ENCODE results near the gene FAM120A.

FAM120A gene

GRCh38 chr9:93464395-93464794, 12.9 kb downstream of the FAM120A start:
- no peaks in the 10 kb centered on the region for H3K36me3 ChIP-seq (ENCODE audit: insufficient read depth, low read length)
- no peak overlapping the region for H3K9ac ChIP-seq (ENCODE audit: low read depth, low read length)
- H3K4me1 ChIP-seq (ENCODE audit: control insufficient read depth, insufficient read depth, low read length), result peaks cover 32% of the 10 kb centered on the region
- H3K4me2 ChIP-seq (ENCODE audit: low read length), result no peak overlapping the region
- H3K9me3 ChIP-seq (replicated peaks; ENCODE audit: low read length), result no peaks in the 10 kb centered on the region
- H3K27me3 ChIP-seq (ENCODE audit: control insufficient read depth, insufficient read depth, low read length), result no peaks in the 10 kb centered on the region
- no peak overlapping the region for H3K4me3 ChIP-seq (ENCODE audit: low read length)

DNA sequence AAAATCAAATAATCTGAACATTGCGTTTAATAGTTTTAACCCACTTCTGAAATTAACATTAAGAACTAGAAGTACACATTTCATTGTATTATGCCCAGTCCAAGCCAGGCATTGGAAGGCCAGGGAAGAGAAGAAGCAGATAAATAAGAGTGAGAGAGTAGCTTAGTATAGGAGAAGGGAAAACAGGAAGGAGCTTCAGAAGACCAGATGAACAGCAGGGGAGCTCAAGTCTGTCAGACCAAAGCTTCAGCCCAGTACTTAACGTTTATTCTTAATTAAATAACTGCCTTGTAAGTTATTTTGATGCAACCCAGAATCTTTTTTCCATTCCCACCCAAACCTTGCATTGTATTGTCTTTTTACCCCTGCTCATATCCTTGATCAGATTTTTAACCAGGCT, 13.4 kb downstream of the FAM120A start:
- no peak overlapping the region for H3K4me3 ChIP-seq (ENCODE audit: low read length)
- H3K27me3 ChIP-seq (ENCODE audit: control insufficient read depth, insufficient read depth, low read length), result no peaks in the 10 kb centered on the region
- no peak overlapping the region for H3K9ac ChIP-seq (ENCODE audit: low read depth, low read length)
- H3K4me2 ChIP-seq (ENCODE audit: low read length), result no peak overlapping the region
- H3K9me3 ChIP-seq (replicated peaks; ENCODE audit: low read length), result no peaks in the 10 kb centered on the region
- H3K4me1 ChIP-seq (ENCODE audit: control insufficient read depth, insufficient read depth, low read length), result peaks cover 30% of the 10 kb centered on the region
- H3K36me3 ChIP-seq (ENCODE audit: insufficient read depth, low read length), result no peaks in the 10 kb centered on the region

GRCh38 chr9:93465855-93466254, 14.4 kb downstream of the FAM120A start:
- Histone ChIP-seq H3K4me2 (ENCODE audit: low read length) (no peak overlapping the region), H3K4me1 (ENCODE audit: control insufficient read depth, insufficient read depth, low read length) (peaks cover 29% of the 10 kb centered on the region), H3K27me3 (ENCODE audit: control insufficient read depth, insufficient read depth, low read length) (no peaks in the 10 kb centered on the region), H3K4me3 (ENCODE audit: low read length) (no peak overlapping the region), H3K36me3 (ENCODE audit: insufficient read depth, low read length) (no peaks in the 10 kb centered on the region), H3K9ac (ENCODE audit: low read depth, low read length) (no peak overlapping the region), H3K9me3 (replicated peaks; ENCODE audit: low read length) (no peaks in the 10 kb centered on the region)

- Histone ChIP-seq H3K27me3 (ENCODE audit: control insufficient read depth, insufficient read depth, low read length) (no peaks in the 10 kb centered on the region), H3K9ac (ENCODE audit: low read depth, low read length) (no peak overlapping the region), H3K4me2 (ENCODE audit: low read length) (no peak overlapping the region), H3K4me1 (ENCODE audit: control insufficient read depth, insufficient read depth, low read length) (peaks cover 34% of the 10 kb centered on the region), H3K9me3 (replicated peaks; ENCODE audit: low read length) (no peaks in the 10 kb centered on the region), H3K4me3 (ENCODE audit: low read length) (no peak overlapping the region), H3K36me3 (ENCODE audit: insufficient read depth, low read length) (no peaks in the 10 kb centered on the region)
Observed at GRCh38 chr9:93466416-93467061, 15.1 kb downstream of the FAM120A start.

GRCh38 chr9:93467062-93467416, 15.6 kb downstream of the FAM120A start:
- H3K9me3 ChIP-seq (replicated peaks; ENCODE audit: low read length), result no peaks in the 10 kb centered on the region
- peaks cover 35% of the 10 kb centered on the region for H3K4me1 ChIP-seq (ENCODE audit: control insufficient read depth, insufficient read depth, low read length)

GRCh38 chr9:93467462-93467861, 16.0 kb downstream of the FAM120A start:
- Histone ChIP-seq H3K4me2 (ENCODE audit: low read length) (no peak overlapping the region), H3K9ac (ENCODE audit: low read depth, low read length) (no peak overlapping the region), H3K9me3 (replicated peaks; ENCODE audit: low read length) (no peaks in the 10 kb centered on the region), H3K4me1 (ENCODE audit: control insufficient read depth, insufficient read depth, low read length) (peaks cover 35% of the 10 kb centered on the region), H3K27me3 (ENCODE audit: control insufficient read depth, insufficient read depth, low read length) (no peaks in the 10 kb centered on the region), H3K4me3 (ENCODE audit: low read length) (no peak overlapping the region), H3K36me3 (ENCODE audit: insufficient read depth, low read length) (no peaks in the 10 kb centered on the region)

More at GRCh38 chr9:93467062-93467416, 15.6 kb downstream of the FAM120A start:
- H3K36me3 ChIP-seq (ENCODE audit: insufficient read depth, low read length), result no peaks in the 10 kb centered on the region
- no peak overlapping the region for H3K9ac ChIP-seq (ENCODE audit: low read depth, low read length)
- H3K4me3 ChIP-seq (ENCODE audit: low read length), result no peak overlapping the region
- H3K4me2 ChIP-seq (ENCODE audit: low read length), result no peak overlapping the region
- H3K27me3 ChIP-seq (ENCODE audit: control insufficient read depth, insufficient read depth, low read length), result no peaks in the 10 kb centered on the region

DNA sequence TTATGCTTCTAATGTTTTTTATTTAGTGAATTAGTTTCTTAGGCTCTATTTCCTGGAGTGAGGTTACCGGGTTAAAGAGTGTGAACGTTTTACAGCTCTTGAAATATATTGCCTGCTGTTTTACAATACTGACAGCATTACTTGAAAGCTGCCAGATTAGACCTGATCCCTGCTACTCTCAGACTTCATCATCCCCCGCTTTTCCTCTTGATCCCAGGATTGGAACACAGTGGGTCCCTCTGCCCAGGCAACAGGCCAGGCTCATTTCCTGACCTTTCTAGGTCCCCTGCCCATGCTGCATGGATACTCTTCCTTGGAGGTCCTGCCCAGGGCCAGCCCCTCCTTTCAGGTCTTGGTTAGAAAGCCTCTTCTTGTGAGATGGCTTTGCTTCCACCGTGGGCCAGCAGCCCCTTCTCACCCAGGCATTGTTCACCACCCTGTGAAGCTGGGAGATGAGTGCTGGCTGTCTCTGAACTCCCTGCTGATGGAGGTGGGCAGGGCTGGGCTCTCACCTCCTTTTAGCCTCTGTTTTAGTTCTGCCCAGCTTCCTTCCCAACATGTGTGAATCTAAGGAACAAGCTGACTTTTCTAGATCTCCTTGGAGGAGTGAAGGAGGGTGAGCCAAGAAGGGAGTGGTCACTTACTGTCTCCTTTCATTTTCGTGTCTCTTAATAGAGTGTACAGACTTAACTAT, 17.4 kb downstream of the FAM120A start:
- Histone ChIP-seq H3K9me3 (replicated peaks; ENCODE audit: low read length) (no peaks in the 10 kb centered on the region), H3K9ac (ENCODE audit: low read depth, low read length) (peak overlapping the region; percentile 39), H3K4me1 (ENCODE audit: control insufficient read depth, insufficient read depth, low read length) (peaks cover 38% of the 10 kb centered on the region), H3K27me3 (ENCODE audit: control insufficient read depth, insufficient read depth, low read length) (no peaks in the 10 kb centered on the region), H3K4me2 (ENCODE audit: low read length) (peak overlapping the region; percentile 78), H3K36me3 (ENCODE audit: insufficient read depth, low read length) (no peaks in the 10 kb centered on the region), H3K4me3 (ENCODE audit: low read length) (peak overlapping the region; percentile 48)

GRCh38 chr9:93470391-93470790, 18.9 kb downstream of the FAM120A start:
- Histone ChIP-seq H3K4me3 (ENCODE audit: low read length) (no peak overlapping the region), H3K4me2 (ENCODE audit: low read length) (no peak overlapping the region), H3K27me3 (ENCODE audit: control insufficient read depth, insufficient read depth, low read length) (no peaks in the 10 kb centered on the region), H3K9me3 (replicated peaks; ENCODE audit: low read length) (no peaks in the 10 kb centered on the region), H3K4me1 (ENCODE audit: control insufficient read depth, insufficient read depth, low read length) (peaks cover 39% of the 10 kb centered on the region), H3K36me3 (ENCODE audit: insufficient read depth, low read length) (no peaks in the 10 kb centered on the region), H3K9ac (ENCODE audit: low read depth, low read length) (no peak overlapping the region)

DNA sequence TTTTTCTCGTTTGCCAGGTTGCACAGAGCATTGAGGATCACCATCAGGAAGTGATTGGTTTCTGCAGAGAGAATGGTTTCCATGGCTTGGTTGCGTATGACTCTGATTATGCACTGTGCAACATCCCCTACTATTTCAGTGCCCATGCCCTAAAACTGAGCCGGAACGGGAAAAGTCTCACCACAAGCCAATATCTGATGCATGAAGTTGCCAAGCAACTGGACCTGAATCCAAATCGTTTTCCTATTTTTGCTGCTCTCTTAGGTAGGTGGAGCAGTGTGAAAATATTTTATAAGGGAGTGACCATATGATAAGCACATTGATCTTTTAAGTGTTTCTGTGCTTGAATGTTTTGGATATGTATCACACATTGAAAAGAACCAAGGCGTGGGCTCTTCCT, 19.6 kb downstream of the FAM120A start:
- H3K4me3 ChIP-seq (ENCODE audit: low read length), result no peak overlapping the region
- H3K4me2 ChIP-seq (ENCODE audit: low read length), result no peak overlapping the region
- H3K27me3 ChIP-seq (ENCODE audit: control insufficient read depth, insufficient read depth, low read length), result no peaks in the 10 kb centered on the region
- H3K36me3 ChIP-seq (ENCODE audit: insufficient read depth, low read length), result peaks cover 1% of the 10 kb centered on the region
- H3K9ac ChIP-seq (ENCODE audit: low read depth, low read length), result no peak overlapping the region
- H3K4me1 ChIP-seq (ENCODE audit: control insufficient read depth, insufficient read depth, low read length), result peaks cover 45% of the 10 kb centered on the region
- H3K9me3 ChIP-seq (replicated peaks; ENCODE audit: low read length), result no peaks in the 10 kb centered on the region

DNA sequence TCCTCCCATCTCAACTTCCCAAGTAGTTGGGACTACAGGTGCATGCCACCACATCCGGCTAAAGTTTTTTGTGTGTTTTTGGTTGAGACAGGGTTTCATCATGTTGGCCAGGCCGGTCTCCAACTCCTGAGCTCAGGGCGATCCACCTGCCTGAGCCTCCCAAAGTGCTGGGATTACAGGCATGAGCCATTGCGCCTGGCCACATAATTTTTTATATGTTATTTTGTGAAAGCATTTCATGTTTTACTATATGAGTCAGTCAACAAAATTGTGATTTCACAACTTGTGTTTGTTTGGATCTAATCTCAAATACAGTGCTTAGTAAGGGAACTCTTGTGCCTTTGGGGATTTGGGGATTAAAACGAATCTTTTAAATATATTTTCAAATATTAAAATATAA, 21.9 kb downstream of the FAM120A start:
- no peak overlapping the region for H3K9ac ChIP-seq (ENCODE audit: low read depth, low read length)
- H3K27me3 ChIP-seq (ENCODE audit: control insufficient read depth, insufficient read depth, low read length), result no peaks in the 10 kb centered on the region
- no peak overlapping the region for H3K4me3 ChIP-seq (ENCODE audit: low read length)
- H3K36me3 ChIP-seq (ENCODE audit: insufficient read depth, low read length), result peaks cover 7% of the 10 kb centered on the region
- no peaks in the 10 kb centered on the region for H3K9me3 ChIP-seq (replicated peaks; ENCODE audit: low read length)
- H3K4me2 ChIP-seq (ENCODE audit: low read length), result no peak overlapping the region
- peaks cover 30% of the 10 kb centered on the region for H3K4me1 ChIP-seq (ENCODE audit: control insufficient read depth, insufficient read depth, low read length)

DNA sequence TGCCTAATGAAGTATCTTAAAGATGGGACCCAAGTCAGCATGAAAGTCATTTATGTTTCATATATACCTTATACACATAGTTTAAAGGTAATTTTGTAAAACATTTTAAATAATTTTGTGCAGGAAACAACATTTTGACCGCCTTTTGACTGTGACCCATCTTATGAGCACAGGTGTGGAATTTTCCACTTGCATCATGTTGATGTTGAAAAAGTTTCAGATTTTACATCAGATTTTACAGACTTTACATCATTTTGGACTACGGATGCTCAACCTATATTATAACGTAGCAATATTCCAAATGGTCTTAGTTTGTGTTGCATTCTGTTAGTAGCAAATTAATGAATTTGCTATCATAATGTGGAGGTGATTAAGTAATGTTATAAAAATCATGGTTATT, 23.6 kb downstream of the FAM120A start:
- Histone ChIP-seq H3K9ac (ENCODE audit: low read depth, low read length) (no peak overlapping the region), H3K4me3 (ENCODE audit: low read length) (no peak overlapping the region), H3K36me3 (ENCODE audit: insufficient read depth, low read length) (peaks cover 7% of the 10 kb centered on the region), H3K9me3 (replicated peaks; ENCODE audit: low read length) (no peaks in the 10 kb centered on the region), H3K27me3 (ENCODE audit: control insufficient read depth, insufficient read depth, low read length) (no peaks in the 10 kb centered on the region), H3K4me2 (ENCODE audit: low read length) (no peak overlapping the region), H3K4me1 (ENCODE audit: control insufficient read depth, insufficient read depth, low read length) (peaks cover 28% of the 10 kb centered on the region)

DNA sequence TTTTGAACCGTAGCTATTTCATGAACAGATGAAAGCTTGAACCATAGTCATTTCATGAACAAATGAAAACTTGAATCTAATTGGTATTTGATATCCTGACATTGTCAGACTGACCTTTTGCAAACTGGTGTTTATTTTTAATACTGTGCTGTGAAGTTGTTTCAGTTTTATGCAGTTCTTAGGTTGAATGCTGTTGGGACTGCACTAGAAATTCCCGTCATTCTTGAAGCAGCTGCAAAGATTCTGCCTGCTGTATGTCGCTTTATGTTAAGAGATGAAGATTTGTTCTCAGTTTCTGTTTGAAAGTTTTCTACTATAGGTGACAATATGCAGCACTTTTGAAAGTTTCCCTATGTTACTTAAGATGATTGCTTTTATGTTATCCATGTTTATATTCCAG, 24.4 kb downstream of the FAM120A start:
- no peaks in the 10 kb centered on the region for H3K27me3 ChIP-seq (ENCODE audit: control insufficient read depth, insufficient read depth, low read length)
- no peak overlapping the region for H3K4me3 ChIP-seq (ENCODE audit: low read length)
- H3K36me3 ChIP-seq (ENCODE audit: insufficient read depth, low read length), result peaks cover 7% of the 10 kb centered on the region
- no peaks in the 10 kb centered on the region for H3K9me3 ChIP-seq (replicated peaks; ENCODE audit: low read length)
- H3K4me2 ChIP-seq (ENCODE audit: low read length), result no peak overlapping the region
- H3K4me1 ChIP-seq (ENCODE audit: control insufficient read depth, insufficient read depth, low read length), result peaks cover 30% of the 10 kb centered on the region
- no peak overlapping the region for H3K9ac ChIP-seq (ENCODE audit: low read depth, low read length)

Measured in skeletal muscle satellite cell (primary cell).